Measurements from ENCODE around the gene AGMO.

GRCh38 chr7:15515252-15515651 is 46.6 kb downstream of the AGMO start:
- TF ChIP-seq CTCF (IDR thresholded peaks at IDR 0.05; ENCODE audit: low read depth, low read length, poor library complexity, severe bottlenecking) (no peak), EZH2phosphoT487 (IDR thresholded peaks at IDR 0.05; ENCODE audit: borderline replicate concordance, low read length) (no peak)
